GM12875 (cell line): ENCODE results near the gene LLGL2.
"Not testable (repeated sequence)": the region's sequence is repeated elsewhere in the genome, so short reads cannot be mapped to it uniquely, and the experiment has no call there.

Source experiments
- H3K4me3 ChIP-seq: one replicate; pipeline ENCODE4 v1.5.1; 2011; ENCODE audit warnings: low read depth, low read length, control low read depth
- TF ChIP-seq, protein P1 (sequence below): IDR thresholded peaks from 2 replicates; pipeline ENCODE4 v1.5.1; 2011; ENCODE audit warnings: low read depth, mild to moderate bottlenecking, control low read depth, inconsistent platforms, low read length, moderate library complexity, borderline replicate concordance; ENCODE audit not compliant: insufficient read depth

The LLGL2 gene

DNA sequence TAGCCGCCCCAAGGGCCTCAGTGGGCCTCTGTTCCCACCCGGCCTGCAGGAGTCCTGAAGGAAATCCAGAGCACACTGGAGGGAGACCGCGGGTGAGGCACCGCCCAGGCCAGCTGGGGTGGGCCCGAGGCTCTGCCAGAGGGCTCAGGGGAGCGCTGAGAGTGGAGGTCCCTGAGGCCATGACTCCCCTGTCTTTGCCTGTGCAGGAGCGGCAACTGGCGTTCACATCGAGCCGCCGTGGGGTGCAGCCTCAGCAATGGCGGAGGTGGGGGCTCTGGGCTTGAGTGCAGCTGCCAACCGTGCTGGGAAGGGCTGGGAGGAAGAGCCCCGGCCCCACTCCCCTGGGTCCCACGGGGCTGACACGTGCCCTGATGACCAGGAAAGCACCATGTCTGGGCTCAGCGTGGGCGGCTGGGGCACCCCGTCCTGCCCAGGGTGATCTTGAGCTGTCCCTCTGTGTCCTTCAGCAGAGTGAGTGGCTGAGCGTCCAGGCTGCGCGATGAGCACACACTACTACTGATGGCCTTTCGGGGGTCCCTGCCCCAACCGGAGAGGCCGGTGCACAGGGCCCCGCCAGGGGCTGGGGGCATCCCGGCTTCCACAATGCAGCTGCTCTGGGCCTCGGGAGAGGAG, 49.0 kb downstream of the LLGL2 start:
- TF ChIP-seq, protein P1, sequence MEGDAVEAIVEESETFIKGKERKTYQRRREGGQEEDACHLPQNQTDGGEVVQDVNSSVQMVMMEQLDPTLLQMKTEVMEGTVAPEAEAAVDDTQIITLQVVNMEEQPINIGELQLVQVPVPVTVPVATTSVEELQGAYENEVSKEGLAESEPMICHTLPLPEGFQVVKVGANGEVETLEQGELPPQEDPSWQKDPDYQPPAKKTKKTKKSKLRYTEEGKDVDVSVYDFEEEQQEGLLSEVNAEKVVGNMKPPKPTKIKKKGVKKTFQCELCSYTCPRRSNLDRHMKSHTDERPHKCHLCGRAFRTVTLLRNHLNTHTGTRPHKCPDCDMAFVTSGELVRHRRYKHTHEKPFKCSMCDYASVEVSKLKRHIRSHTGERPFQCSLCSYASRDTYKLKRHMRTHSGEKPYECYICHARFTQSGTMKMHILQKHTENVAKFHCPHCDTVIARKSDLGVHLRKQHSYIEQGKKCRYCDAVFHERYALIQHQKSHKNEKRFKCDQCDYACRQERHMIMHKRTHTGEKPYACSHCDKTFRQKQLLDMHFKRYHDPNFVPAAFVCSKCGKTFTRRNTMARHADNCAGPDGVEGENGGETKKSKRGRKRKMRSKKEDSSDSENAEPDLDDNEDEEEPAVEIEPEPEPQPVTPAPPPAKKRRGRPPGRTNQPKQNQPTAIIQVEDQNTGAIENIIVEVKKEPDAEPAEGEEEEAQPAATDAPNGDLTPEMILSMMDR = no peak
- no peak overlapping the region for H3K4me3 ChIP-seq

DNA sequence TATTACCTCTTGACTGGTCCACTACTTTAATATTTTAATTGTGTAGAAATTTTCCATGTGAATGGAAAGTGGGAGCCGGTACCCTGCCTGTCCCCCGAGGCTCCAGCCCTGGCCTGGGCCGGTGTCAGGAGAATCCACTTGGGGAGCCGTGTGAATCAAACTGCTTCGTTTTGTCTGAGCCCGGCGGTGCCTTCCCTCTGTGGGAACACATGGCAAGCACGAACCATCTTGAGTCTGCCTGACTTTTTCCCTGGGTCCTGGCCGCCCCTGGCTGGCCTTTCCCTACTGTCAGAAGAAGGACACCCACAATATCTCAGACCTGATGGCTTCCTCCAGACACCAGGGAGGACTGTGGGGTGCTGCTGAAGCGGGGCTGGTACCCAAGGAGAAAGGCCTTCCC, 49.7 kb downstream of the LLGL2 start:
- no peak overlapping the region for H3K4me3 ChIP-seq
- TF ChIP-seq, protein P1 = no peak

DNA sequence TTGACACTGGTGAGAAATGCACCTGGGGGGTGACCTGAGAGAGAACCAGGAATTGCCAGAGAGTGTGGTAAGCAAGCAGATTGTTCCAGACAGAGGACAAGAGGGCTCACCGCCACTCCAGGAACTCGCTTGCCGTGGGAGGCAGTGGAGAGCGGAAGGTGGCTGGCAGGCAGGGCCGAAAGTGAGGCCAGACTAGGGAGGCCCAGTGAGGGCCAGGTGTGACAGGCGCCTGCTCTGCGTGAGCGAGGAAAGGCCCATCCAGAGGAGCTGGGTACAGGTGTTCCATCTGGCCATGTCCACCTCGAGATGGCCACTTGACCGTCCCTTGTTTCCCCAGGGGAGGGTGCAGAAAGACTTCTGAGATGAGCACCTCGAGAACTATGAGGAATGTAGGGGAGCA, 50.2 kb downstream of the LLGL2 start:
- TF ChIP-seq, protein P1 = no peak
- no peak overlapping the region for H3K4me3 ChIP-seq

DNA sequence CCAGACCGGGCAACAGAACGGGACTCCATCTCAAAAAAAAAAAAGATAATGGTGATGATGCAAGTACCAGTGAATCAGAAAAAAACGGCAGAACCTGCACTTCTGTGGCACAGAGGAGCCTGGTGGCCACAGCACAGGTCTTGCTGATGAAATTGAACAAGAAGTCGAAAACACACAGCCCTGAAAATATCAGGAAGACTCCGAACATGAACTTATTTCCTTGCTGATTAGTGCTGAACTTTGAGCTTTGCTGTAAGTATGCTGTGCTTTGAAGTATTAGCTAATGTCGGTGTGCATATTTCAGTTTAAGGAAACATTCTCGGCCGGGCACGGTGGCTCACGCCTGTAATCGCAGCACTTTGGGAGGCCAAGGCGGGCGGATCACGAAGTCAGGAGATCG, 51.2 kb downstream of the LLGL2 start:
- TF ChIP-seq, protein P1 = no peak
- no peak overlapping the region for H3K4me3 ChIP-seq

DNA sequence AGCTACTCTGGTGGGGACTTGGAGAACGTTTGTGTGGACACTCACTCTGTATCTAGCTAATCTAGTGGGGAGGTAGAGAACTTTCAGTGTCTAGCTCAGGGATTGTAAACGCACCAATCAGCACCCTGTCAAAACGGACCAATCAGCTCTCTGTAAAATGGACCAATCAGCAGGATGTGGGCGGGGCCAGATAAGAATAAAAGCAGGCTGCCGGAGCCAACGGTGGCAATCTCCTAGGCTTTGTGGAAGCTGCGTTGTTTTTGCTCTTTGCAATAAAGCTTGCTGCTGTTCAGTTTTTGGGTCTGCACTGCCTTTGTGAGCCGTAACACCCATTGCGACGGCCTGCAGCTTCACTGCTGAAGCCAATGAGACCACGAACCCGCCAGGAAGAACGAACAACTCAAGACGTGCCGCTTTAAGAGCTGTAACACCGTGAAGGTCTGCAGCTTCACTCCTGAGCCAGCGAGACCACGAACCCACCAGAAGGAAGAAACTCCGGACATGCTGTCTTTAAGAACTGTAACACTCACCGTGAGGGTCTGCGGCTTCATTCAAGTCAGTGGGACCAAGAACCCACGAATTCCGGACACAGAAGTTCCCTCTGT, 55.7 kb downstream of the LLGL2 start:
- H3K4me3 ChIP-seq = not testable (repeated sequence)

DNA sequence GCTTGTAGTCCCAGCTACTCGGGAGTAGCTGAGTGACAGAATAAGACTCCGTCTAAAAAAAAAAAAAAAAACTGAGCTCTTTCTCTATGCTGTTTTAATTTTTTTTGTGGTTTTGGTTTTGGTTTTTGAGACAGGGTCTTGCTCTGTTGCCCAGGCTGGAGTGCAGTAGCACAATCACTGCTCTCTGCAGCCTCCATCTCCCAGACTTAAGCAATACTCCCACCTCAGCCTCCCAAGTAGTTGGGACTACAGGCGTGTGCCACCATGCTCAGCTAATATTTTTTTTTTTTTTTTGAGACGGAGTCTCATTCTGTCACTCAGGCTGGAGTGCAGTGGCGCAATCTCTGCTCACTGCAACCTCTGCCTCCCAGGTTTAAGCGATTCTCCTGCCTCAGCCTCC, 57.7 kb downstream of the LLGL2 start:
- H3K4me3 ChIP-seq = not testable (repeated sequence)

DNA sequence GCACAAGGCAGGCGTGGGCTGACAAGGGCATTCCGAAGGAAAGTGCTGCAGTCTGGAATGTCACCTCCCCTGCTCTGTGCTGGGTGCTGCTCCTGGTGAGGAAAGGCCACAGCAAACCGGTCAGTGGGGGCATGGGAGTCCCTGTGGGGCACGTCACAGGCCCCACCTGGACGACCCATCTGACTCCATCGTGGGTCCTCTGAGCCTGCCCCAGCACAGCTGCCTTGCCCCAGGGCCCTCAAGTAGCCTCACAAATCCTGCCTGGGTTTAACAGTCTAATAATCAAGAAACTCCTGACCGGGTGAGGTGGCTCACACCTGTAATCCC, 59.3 kb downstream of the LLGL2 start:
- TF ChIP-seq, protein P1 = no peak

DNA sequence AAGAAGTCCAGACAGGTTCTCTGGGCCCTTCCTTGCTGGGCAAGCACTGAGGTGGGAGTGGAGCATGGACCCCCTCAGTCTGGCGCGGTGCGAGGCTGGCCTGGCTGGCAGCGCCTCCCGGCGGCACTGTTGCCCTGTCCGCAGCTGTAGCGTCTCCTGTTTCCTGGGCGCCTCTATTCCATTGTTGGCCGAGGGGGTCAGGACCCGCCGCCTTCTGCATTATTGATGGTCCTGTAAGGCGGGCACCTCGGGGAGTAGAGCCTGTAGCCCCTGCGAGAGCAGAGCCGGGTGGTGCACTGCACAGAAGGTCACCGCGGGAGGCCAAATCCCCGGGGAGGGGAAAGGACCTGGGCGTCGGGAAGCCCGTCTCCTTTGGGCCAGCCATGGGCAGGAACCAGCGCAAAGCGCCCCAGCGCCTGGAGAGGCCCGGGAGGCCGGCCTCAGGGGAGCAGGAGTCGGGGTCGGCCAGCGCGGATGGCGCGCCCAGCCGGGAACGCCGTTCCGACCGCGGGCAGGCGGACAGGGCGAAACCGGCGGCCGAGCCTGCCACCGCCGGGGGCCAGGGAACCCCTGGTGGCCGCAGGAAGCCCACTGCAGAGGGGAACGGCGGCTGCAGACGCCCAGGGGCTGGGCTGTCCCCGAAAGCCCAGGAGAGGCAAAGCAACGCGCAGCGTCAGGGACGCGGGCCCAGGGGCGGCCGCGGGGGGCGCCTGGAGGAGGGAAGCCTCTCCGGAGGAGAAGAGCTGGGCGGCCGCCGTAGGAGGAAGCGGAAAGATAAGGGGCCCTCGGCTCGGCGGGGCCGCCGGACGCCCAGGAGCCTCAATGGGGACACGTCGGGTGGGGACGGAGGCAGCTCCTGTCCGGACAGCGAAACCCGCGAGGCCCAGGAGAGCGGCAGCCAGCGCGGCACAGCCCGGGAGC, 62.4 kb downstream of the LLGL2 start, which contains the start of gene MYO15B:
Gene MYO15B (plus strand): TSS at position 126 of the 921 bp plus-strand sequence. CDS start 258 bp downstream, at position 384.
- TF ChIP-seq, protein P1 = peak; percentile 8; the same call in 1 of the 2 replicates
- H3K4me3 ChIP-seq = no peak within 1 kb of the TSS

More for the DNA sequence above, 59.3 kb downstream of the LLGL2 start:
- H3K4me3 ChIP-seq = no peak overlapping the region
